Cardiac muscle cell (in vitro differentiated cells and primary cell): ENCODE measurements around the gene VPS13C. TPM values are rescaled to one million over a fixed set of nuclear protein-coding genes. Genes with fewer than 3 reads are reported as not detected.

Experiments
- DNase-seq, 2 donors: peaks; one replicate each; pipeline versions ENCODE4 v3.0.0 to v3.0.0-alpha.2; 2010 to 2017; ENCODE audit warnings: low read depth in 1 of 2, low spot score in 1 of 2
- H3K27ac ChIP-seq: fragments of 200-600 bp; sonication (generic); 2 replicates; pipeline ENCODE4 v1.5.1; 2016
- H3K27me3 ChIP-seq: fragments of 200-600 bp; sonication (generic); 2 replicates; pipeline ENCODE4 v1.6.0; 2016; ENCODE audit warnings: control low read depth
- H3K36me3 ChIP-seq: fragments of 200-600 bp; sonication (generic); 2 replicates; pipeline ENCODE4 v1.5.1; 2016; ENCODE audit warnings: control low read depth
- H3K4me1 ChIP-seq: fragments of 200-600 bp; sonication (generic); 2 replicates; pipeline ENCODE4 v1.8.1; 2017; ENCODE audit warnings: low read depth, mild to moderate bottlenecking, mixed run types
- H3K4me3 ChIP-seq: fragments of 200-600 bp; sonication (generic); 2 replicates; pipeline ENCODE4 v1.5.1; 2016; ENCODE audit warnings: mild to moderate bottlenecking
- H3K9me3 ChIP-seq: fragments of 200-600 bp; sonication (generic); 2 replicates; pipeline ENCODE4 v1.5.1; 2017; ENCODE audit warnings: low read depth, mild to moderate bottlenecking, control low read depth
- polyA plus RNA-seq: library from polyadenylated mRNA; unstranded; fragments of >200 nt; fragmentation: Nextera tagmentation; extraction: Ambion mirVana; gene quantifications from 2 replicates; pipeline ENCODE4 v1.2.1, GENCODE V29; 2016
- total RNA-seq: library from RNA; depleted of rRNA; stranded (reverse); fragments of >200 nt; gene quantifications from 2 replicates; pipeline ENCODE4 v1.2.3, GENCODE V29; 2016
- TF ChIP-seq, protein P1 (sequence below): IDR thresholded peaks from 2 replicates; pipeline ENCODE4 v1.5.1; 2012; ENCODE audit warnings: low read depth, mild to moderate bottlenecking, low read length

The VPS13C gene
- total and polyA plus RNA-seq, 2 experiments from 2014 or later = 4.5 to 31.8 TPM

DNA sequence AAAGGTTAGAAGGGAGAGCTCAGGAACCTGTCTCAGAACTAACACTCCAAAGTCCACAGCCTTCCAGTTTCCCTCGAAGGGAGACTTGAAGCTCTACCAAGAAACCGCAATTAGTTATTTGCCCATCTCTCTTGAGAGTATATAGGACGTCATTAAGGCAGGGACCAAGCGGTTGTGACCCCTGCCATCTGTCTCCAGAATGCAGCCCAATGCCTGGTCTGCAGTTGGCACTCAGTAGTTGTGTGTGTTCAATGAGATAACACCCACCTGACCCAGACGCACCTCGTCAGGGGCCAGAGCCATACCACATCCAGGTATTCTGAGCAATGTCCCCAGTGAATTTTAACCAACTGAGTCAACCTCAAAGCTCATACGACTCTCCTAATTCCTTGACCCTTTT lies 251.0 kb downstream of the VPS13C start:
- Histone ChIP-seq H3K9me3 (no peaks in the 10 kb centered on the region), H3K27me3 (no peaks in the 10 kb centered on the region), H3K36me3 (no peaks in the 10 kb centered on the region), H3K4me3 (no peak overlapping the region), H3K4me1 (no peaks in the 10 kb centered on the region), H3K27ac (no peak overlapping the region)
- no peak for DNase-seq
- TF ChIP-seq, protein P1, sequence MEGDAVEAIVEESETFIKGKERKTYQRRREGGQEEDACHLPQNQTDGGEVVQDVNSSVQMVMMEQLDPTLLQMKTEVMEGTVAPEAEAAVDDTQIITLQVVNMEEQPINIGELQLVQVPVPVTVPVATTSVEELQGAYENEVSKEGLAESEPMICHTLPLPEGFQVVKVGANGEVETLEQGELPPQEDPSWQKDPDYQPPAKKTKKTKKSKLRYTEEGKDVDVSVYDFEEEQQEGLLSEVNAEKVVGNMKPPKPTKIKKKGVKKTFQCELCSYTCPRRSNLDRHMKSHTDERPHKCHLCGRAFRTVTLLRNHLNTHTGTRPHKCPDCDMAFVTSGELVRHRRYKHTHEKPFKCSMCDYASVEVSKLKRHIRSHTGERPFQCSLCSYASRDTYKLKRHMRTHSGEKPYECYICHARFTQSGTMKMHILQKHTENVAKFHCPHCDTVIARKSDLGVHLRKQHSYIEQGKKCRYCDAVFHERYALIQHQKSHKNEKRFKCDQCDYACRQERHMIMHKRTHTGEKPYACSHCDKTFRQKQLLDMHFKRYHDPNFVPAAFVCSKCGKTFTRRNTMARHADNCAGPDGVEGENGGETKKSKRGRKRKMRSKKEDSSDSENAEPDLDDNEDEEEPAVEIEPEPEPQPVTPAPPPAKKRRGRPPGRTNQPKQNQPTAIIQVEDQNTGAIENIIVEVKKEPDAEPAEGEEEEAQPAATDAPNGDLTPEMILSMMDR = no peak

DNA sequence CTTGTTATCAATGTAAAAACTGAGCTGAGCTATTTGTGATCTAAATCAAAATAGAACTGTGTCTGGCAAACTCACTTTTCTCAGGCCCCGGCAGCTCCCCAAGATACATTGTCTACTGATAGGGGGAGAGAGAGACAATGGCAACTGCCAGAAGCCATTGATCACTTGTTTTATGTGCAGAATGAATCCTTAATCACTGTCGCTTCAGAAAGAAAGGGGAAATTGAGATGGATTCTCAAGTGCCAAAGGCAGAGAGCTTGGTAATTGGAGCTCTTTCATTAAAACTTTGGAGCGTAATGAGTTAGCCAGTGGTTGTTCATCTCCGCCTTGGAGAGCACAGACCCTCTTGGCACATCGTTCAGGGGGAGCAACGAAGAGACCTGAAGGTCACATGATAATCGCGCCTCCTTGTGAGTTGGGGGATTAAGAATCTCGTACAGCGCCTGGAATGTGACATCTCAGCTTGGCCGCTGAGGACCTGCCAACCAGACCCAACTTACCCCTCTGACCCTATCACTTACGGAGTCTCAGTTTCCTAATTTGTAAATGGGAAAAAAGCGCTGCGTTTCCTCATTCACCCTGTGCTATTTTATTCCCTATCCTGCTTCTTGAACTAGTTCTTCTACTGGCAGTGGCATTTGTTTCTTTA lies 252.8 kb downstream of the VPS13C start:
- Histone ChIP-seq H3K27ac (no peak overlapping the region), H3K4me1 (no peaks in the 10 kb centered on the region), H3K36me3 (no peaks in the 10 kb centered on the region), H3K9me3 (no peaks in the 10 kb centered on the region), H3K4me3 (no peak overlapping the region), H3K27me3 (no peaks in the 10 kb centered on the region)
- DNase-seq = no peak
- TF ChIP-seq, protein P1 = no peak

Other genes with a start within 250 kb of the VPS13C start
- gene C2CD4A, start 6.5 kb upstream of the VPS13C start, total RNA-seq = not detected in 2 replicates
- gene C2CD4A, start 6.5 kb upstream of the VPS13C start, polyA plus RNA-seq = not detected in 2 replicates
- 0.15 TPM in 1 of 2 replicates, not detected in the other for gene C2CD4B, start 104.8 kb upstream of the VPS13C start, total RNA-seq
- gene C2CD4B, start 104.8 kb upstream of the VPS13C start, polyA plus RNA-seq = not detected in 2 replicates